Smooth muscle cell (in vitro differentiated cells): ENCODE measurements around the gene DHX32. TPM values are rescaled to one million over a fixed set of nuclear protein-coding genes. Genes with fewer than 3 reads are reported as not detected.
"Not testable (repeated sequence)": the region's sequence is repeated elsewhere in the genome, so short reads cannot be mapped to it uniquely, and the experiment has no call there.

Experiments used
- DNase-seq: peaks from one replicate; lab custom pipeline; 2025; ENCODE audit not compliant: unreplicated experiment; lab: John Stamatoyannopoulos, UW
- H2AFZ ChIP-seq: fragments of 200-600 bp; sonication (generic); 2 replicates; pipeline ENCODE4 v1.6.0; 2016; ENCODE audit warnings: antibody characterized with exemption, low read depth, mild to moderate bottlenecking
- H3F3A ChIP-seq: fragments of 200-600 bp; sonication (generic); 2 replicates; pipeline ENCODE4 v1.6.0; 2017; ENCODE audit warnings: antibody characterized with exemption, low read depth
- H3K27ac ChIP-seq: fragments of 200-600 bp; sonication (generic); 2 replicates; pipeline ENCODE4 v1.5.1; 2016; ENCODE audit warnings: low read depth, mild to moderate bottlenecking
- H3K27me3 ChIP-seq: fragments of 200-600 bp; sonication (generic); 2 replicates; pipeline ENCODE4 v1.6.1; 2016; ENCODE audit warnings: low read depth, mild to moderate bottlenecking
- H3K36me3 ChIP-seq: fragments of 200-600 bp; sonication (generic); 2 replicates; pipeline ENCODE4 v1.5.1; 2016; ENCODE audit warnings: low read depth
- H3K4me1 ChIP-seq: fragments of 200-600 bp; sonication (generic); 2 replicates; pipeline ENCODE4 v1.5.1; 2016; ENCODE audit warnings: low read depth
- H3K4me2 ChIP-seq: fragments of 200-600 bp; sonication (generic); 2 replicates; pipeline ENCODE4 v1.6.0; 2016; ENCODE audit warnings: mild to moderate bottlenecking
- H3K4me3 ChIP-seq: fragments of 200-600 bp; sonication (generic); 2 replicates; pipeline ENCODE4 v1.5.1; 2016; ENCODE audit warnings: mild to moderate bottlenecking
- H3K79me2 ChIP-seq: fragments of 200-600 bp; sonication (generic); 2 replicates; pipeline ENCODE4 v1.6.0; 2016; ENCODE audit warnings: low read depth, mild to moderate bottlenecking
- H3K9ac ChIP-seq: fragments of 200-600 bp; sonication (generic); 2 replicates; pipeline ENCODE4 v1.6.0; 2016; ENCODE audit warnings: low read depth
- H3K9me3 ChIP-seq: fragments of 200-600 bp; sonication (generic); replicated peaks from 2 replicates; pipeline ENCODE4 v1.5.1; 2016; ENCODE audit warnings: low read depth
- H4K20me1 ChIP-seq: fragments of 200-600 bp; sonication (generic); 2 replicates; pipeline ENCODE4 v1.6.0; 2016; ENCODE audit warnings: low read depth
- WGBS: methylation state at CpG from one replicate; pipeline ENCODE4 v1.1.7; 2016; ENCODE audit warnings: low lambda C conversion rate; 5-methylcytosine and 5-hydroxymethylcytosine counted together
- polyA plus RNA-seq: library from polyadenylated mRNA; unstranded; fragments of >200 nt; fragmentation: Nextera tagmentation; extraction: Ambion mirVana; gene quantifications from 2 replicates; pipeline ENCODE4 v1.2.1, GENCODE V29; 2016
- total RNA-seq: library from RNA; depleted of rRNA; stranded (reverse); fragments of >200 nt; gene quantifications from 2 replicates; pipeline ENCODE4 v1.2.3, GENCODE V29; 2014
- TF ChIP-seq, protein P1 (sequence below): fragments of 200-600 bp; sonication (generic); IDR thresholded peaks from 2 replicates; pipeline ENCODE4 v1.5.1; 2017; ENCODE audit warnings: borderline replicate concordance, mild to moderate bottlenecking, antibody characterized with exemption; ENCODE audit not compliant: insufficient read depth, poor library complexity, severe bottlenecking

DHX32 gene
- total and polyA plus RNA-seq, 2 experiments from 2014 or later, result 31.8 to 56.1 TPM

DNA sequence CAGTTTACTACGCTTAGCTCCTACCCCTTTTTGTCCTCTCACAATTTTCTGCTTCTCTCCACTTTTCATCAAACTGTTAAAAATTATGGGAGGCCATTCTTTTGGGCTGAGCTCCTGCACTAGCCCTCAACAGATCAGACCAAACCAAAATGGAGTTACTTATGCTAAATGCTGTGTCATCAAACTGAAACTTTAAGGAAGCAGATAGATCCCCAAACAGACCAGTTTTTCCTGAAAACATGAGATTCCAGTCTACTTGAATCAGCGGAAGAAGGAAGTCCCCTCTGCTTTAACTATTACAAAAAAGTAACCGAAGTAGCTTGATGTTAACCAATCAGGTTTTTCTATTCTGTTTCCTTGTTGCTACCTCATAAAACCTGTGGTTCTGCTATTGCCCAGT, 35.9 kb upstream of the DHX32 start:
- no peaks in the 10 kb centered on the region for H3F3A ChIP-seq
- H3K9ac ChIP-seq, result no peak overlapping the region
- H3K79me2 ChIP-seq, result no peaks in the 10 kb centered on the region
- H3K36me3 ChIP-seq, result no peaks in the 10 kb centered on the region
- DNase-seq, result no peak
- H3K9me3 ChIP-seq, result peaks cover 3% of the 10 kb centered on the region
- WGBS, result 59% methylated on average over 3 of the region's 3 CpGs
- no peak overlapping the region for H3K4me3 ChIP-seq
- no peaks in the 10 kb centered on the region for H3K4me1 ChIP-seq
- H4K20me1 ChIP-seq, result no peaks in the 10 kb centered on the region
- no peaks in the 10 kb centered on the region for H3K27me3 ChIP-seq
- H3K27ac ChIP-seq, result no peak overlapping the region
- H3K4me2 ChIP-seq, result no peak overlapping the region
- no peak overlapping the region for H2AFZ ChIP-seq
- TF ChIP-seq, protein P1, sequence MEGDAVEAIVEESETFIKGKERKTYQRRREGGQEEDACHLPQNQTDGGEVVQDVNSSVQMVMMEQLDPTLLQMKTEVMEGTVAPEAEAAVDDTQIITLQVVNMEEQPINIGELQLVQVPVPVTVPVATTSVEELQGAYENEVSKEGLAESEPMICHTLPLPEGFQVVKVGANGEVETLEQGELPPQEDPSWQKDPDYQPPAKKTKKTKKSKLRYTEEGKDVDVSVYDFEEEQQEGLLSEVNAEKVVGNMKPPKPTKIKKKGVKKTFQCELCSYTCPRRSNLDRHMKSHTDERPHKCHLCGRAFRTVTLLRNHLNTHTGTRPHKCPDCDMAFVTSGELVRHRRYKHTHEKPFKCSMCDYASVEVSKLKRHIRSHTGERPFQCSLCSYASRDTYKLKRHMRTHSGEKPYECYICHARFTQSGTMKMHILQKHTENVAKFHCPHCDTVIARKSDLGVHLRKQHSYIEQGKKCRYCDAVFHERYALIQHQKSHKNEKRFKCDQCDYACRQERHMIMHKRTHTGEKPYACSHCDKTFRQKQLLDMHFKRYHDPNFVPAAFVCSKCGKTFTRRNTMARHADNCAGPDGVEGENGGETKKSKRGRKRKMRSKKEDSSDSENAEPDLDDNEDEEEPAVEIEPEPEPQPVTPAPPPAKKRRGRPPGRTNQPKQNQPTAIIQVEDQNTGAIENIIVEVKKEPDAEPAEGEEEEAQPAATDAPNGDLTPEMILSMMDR, result no peak

- H2AFZ ChIP-seq, H3K27ac ChIP-seq, H3K4me2 ChIP-seq, H3K79me2 ChIP-seq, H3K4me3 ChIP-seq, H3F3A ChIP-seq, H3K27me3 ChIP-seq, H3K9me3 ChIP-seq, H3K36me3 ChIP-seq, H3K4me1 ChIP-seq, DNase-seq, H3K9ac ChIP-seq, H4K20me1 ChIP-seq: not testable (repeated sequence)
- 39% methylated on average over 6 of the region's 6 CpGs for WGBS
Observed at GRCh38 chr10:125913277-125913676, 32.2 kb upstream of the DHX32 start.

DNA sequence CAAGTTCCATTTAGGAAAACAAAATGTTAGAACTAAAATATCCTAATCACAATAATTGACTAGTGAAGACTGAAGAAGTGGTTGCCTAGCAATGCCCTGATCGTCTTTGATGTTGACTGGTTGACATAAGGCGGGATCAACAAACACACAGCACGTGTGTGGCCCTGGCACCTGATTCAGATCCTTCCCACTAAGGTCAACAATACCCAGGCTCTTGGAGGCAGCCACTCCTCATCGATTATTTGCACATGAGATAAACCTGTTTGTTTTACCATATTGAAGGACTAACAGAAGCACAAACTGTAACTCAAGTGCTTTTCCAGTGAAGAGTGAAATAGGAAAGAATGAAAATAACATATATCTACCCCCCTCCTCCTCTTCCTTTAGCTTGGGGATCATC, 30.9 kb upstream of the DHX32 start:
- DNase-seq, result no peak
- Histone ChIP-seq H3K4me3 (no peak overlapping the region), H3K27ac (no peak overlapping the region), H3K79me2 (no peaks in the 10 kb centered on the region), H2AFZ (no peak overlapping the region), H4K20me1 (no peaks in the 10 kb centered on the region), H3K4me1 (no peaks in the 10 kb centered on the region), H3F3A (no peaks in the 10 kb centered on the region), H3K4me2 (no peak overlapping the region), H3K9me3 (no peaks in the 10 kb centered on the region), H3K36me3 (no peaks in the 10 kb centered on the region), H3K27me3 (no peaks in the 10 kb centered on the region), H3K9ac (no peak overlapping the region)
- 89% methylated on average over 4 of the region's 4 CpGs for WGBS
- TF ChIP-seq, protein P1, result no peak

DNA sequence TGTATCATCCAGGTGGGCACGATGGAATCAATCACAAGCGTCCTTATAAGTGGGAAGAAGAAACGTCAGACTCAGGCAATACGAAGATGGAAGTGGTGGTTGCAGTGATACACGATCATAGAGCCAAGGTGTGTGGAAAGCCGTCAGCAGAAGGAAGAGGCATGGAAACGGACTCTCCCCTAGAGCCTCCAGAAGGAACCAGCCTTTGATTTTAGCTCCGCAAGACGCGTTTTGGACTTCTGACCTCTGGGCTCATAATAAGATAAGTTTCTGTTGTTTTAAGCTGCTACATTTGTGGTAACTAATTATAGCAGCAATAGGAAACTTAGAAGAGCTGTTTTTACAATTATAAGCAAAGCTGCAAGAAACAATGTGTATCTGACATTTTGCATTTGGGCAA, 30.1 kb upstream of the DHX32 start:
- no peak overlapping the region for H3K4me2 ChIP-seq
- 92% methylated on average over 10 of the region's 10 CpGs for WGBS
- no peak overlapping the region for H3K4me3 ChIP-seq
- TF ChIP-seq, protein P1, result no peak
- H3K9me3 ChIP-seq, result no peaks in the 10 kb centered on the region
- H3K4me1 ChIP-seq, result no peaks in the 10 kb centered on the region
- H3K27ac ChIP-seq, result no peak overlapping the region
- H3F3A ChIP-seq, result no peaks in the 10 kb centered on the region
- H4K20me1 ChIP-seq, result no peaks in the 10 kb centered on the region
- H3K27me3 ChIP-seq, result no peaks in the 10 kb centered on the region
- no peak overlapping the region for H2AFZ ChIP-seq
- H3K79me2 ChIP-seq, result no peaks in the 10 kb centered on the region
- H3K9ac ChIP-seq, result no peak overlapping the region
- H3K36me3 ChIP-seq, result no peaks in the 10 kb centered on the region
- DNase-seq, result no peak

GRCh38 chr10:125909491-125909890, 28.4 kb upstream of the DHX32 start:
- not testable (repeated sequence) for H3K27ac ChIP-seq, DNase-seq, H3K36me3 ChIP-seq, H3K4me3 ChIP-seq, H3K27me3 ChIP-seq, H3K9ac ChIP-seq, H3K4me1 ChIP-seq, H2AFZ ChIP-seq, H3K79me2 ChIP-seq, H3F3A ChIP-seq, H3K4me2 ChIP-seq, H4K20me1 ChIP-seq, H3K9me3 ChIP-seq
- WGBS, result 76% methylated on average over 3 of the region's 3 CpGs

- 57% methylated on average over 2 of the region's 2 CpGs for WGBS
- not testable (repeated sequence) for H3K27ac ChIP-seq, H3F3A ChIP-seq, H3K9me3 ChIP-seq, H3K79me2 ChIP-seq, H3K4me1 ChIP-seq, H3K4me2 ChIP-seq, H3K4me3 ChIP-seq, DNase-seq, H3K9ac ChIP-seq, H4K20me1 ChIP-seq, H2AFZ ChIP-seq, H3K27me3 ChIP-seq, H3K36me3 ChIP-seq
Observed at GRCh38 chr10:125908813-125909212, 27.7 kb upstream of the DHX32 start.

DNA sequence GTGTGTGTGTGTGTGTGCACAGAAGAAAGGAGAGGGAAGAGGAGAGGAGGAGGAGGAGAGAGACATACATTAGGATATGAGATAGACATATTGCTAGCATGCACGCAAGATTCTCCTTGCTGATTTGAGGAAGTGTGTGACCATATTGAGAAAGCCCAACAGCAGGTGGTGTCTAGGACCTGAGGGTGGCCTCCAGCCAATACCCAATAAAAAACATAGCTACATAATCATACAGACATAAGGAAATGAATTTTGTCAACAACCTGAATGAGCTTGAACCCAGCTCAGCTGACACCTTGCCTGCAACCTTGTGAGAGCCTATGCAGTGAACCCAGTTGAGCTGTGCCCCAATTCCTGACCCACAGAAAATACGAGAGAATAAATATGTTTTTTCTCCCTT, 26.5 kb upstream of the DHX32 start:
- H3K79me2 ChIP-seq, H3K4me2 ChIP-seq, H3K27me3 ChIP-seq, H3K4me1 ChIP-seq, H3K9ac ChIP-seq, DNase-seq, H3K9me3 ChIP-seq, H2AFZ ChIP-seq, H4K20me1 ChIP-seq, H3K4me3 ChIP-seq, H3F3A ChIP-seq, H3K36me3 ChIP-seq, H3K27ac ChIP-seq: not testable (repeated sequence)
- 74% methylated on average over 2 of the region's 2 CpGs for WGBS
